GM12878 (cell line): ENCODE measurements around the gene TMSB10.
"Not testable (repeated sequence)": the region's sequence is repeated elsewhere in the genome, so short reads cannot be mapped to it uniquely, and the experiment has no call there.

Experiments
- EGR1 ChIP-seq, 2 experiments: IDR thresholded peaks; 1 replicate in 1 of 2; 2 replicates in 1 of 2; pipeline ENCODE4 v1.6.1; 2011 to 2012; ENCODE audit warnings: low read depth in 2 of 2, low read length in 2 of 2, borderline replicate concordance in 1 of 2, mild to moderate bottlenecking in 1 of 2, moderate library complexity in 1 of 2
- EZH2 ChIP-seq: IDR thresholded peaks from 2 replicates; pipeline ENCODE4 v1.6.1; 2012; ENCODE audit warnings: low read depth, mild to moderate bottlenecking, control low read depth, inconsistent platforms, low read length, borderline replicate concordance; ENCODE audit not compliant: control insufficient read depth
- SIN3A ChIP-seq: IDR thresholded peaks from 2 replicates; pipeline ENCODE4 v1.6.1; 2012; ENCODE audit warnings: low read depth, low read length, improper control_type of control experiment
- TCF7 ChIP-seq: IDR thresholded peaks from 2 replicates; pipeline ENCODE4 v1.6.1; 2014; ENCODE audit warnings: antibody characterized with exemption, borderline replicate concordance
- ZNF274 ChIP-seq: IDR thresholded peaks from one replicate; pipeline ENCODE4 v1.8.0; 2011; ENCODE audit not compliant: insufficient read length, insufficient read depth
- TF ChIP-seq, protein P1 (sequence below), 3 experiments: IDR thresholded peaks in 2 of 3; conservative IDR thresholded peaks in 1 of 3; 2 replicates each; pipeline ENCODE4 v1.5.1; 2011; ENCODE audit warnings: low read depth in 3 of 3, low read length in 3 of 3, mild to moderate bottlenecking in 3 of 3, control low read depth in 2 of 3, moderate library complexity in 2 of 3, inconsistent platforms in 1 of 3, mixed read lengths in 1 of 3; ENCODE audit not compliant: control insufficient read depth in 2 of 3, insufficient read depth in 1 of 3; ENCODE audit errors: extremely low read depth in 1 of 3

GRCh38 chr2:84872691-84873090, 32.8 kb upstream of the TMSB10 start:
- TF ChIP-seq EZH2; SIN3A; TCF7; ZNF274; EGR1 (IDR thresholded peaks at IDR 0.05; ENCODE audit: borderline replicate concordance in 1 of 2, low read depth in 2 of 2, low read length in 2 of 2): not testable (repeated sequence)
- TF ChIP-seq, protein P1, sequence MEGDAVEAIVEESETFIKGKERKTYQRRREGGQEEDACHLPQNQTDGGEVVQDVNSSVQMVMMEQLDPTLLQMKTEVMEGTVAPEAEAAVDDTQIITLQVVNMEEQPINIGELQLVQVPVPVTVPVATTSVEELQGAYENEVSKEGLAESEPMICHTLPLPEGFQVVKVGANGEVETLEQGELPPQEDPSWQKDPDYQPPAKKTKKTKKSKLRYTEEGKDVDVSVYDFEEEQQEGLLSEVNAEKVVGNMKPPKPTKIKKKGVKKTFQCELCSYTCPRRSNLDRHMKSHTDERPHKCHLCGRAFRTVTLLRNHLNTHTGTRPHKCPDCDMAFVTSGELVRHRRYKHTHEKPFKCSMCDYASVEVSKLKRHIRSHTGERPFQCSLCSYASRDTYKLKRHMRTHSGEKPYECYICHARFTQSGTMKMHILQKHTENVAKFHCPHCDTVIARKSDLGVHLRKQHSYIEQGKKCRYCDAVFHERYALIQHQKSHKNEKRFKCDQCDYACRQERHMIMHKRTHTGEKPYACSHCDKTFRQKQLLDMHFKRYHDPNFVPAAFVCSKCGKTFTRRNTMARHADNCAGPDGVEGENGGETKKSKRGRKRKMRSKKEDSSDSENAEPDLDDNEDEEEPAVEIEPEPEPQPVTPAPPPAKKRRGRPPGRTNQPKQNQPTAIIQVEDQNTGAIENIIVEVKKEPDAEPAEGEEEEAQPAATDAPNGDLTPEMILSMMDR (IDR thresholded peaks at IDR 0.05 in 2 of 3, conservative IDR thresholded peaks at IDR 0.05 in 1 of 3; ENCODE audit: control insufficient read depth in 2 of 3, extremely low read depth in 1 of 3, insufficient read depth in 1 of 3, low read depth in 3 of 3, low read length in 3 of 3): not testable (repeated sequence)
